T-helper 1 cell treated with Interleukin-12 subunit alpha and Interleukin-12 subunit beta and Interleukin-4 antibody, amounts not matched to agents 30 μg/mL and 1 μg/mL, for 36 hours (primary cell): Measurements from ENCODE around the gene RXRA.

Source experiments
- H3K27ac Mint-ChIP-seq: one replicate; pipeline ENCODE4 v1.8.0; 2021; ENCODE audit warnings: mild to moderate bottlenecking, mixed read lengths
- H3K27me3 Mint-ChIP-seq: one replicate; pipeline ENCODE4 v1.8.0; 2021; ENCODE audit warnings: low read depth, mixed read lengths
- H3K36me3 Mint-ChIP-seq: one replicate; pipeline ENCODE4 v1.8.0; 2021; ENCODE audit warnings: low read depth, mixed read lengths
- H3K4me1 Mint-ChIP-seq: one replicate; pipeline ENCODE4 v1.8.0; 2021; ENCODE audit warnings: low read depth, mixed read lengths
- H3K4me3 Mint-ChIP-seq: one replicate; pipeline ENCODE4 v1.8.0; 2021; ENCODE audit warnings: mild to moderate bottlenecking, moderate library complexity, mixed read lengths
- H3K9me3 Mint-ChIP-seq: one replicate; pipeline ENCODE4 v1.8.0; 2021; ENCODE audit warnings: mixed read lengths

RXRA gene

GRCh38 chr9:134431626-134432025 is 105.4 kb downstream of the RXRA start:
- Mint-ChIP-seq H3K9me3 (no peaks in the 10 kb centered on the region), H3K27ac (no peak overlapping the region), H3K27me3 (no peaks in the 10 kb centered on the region), H3K4me1 (no peaks in the 10 kb centered on the region), H3K4me3 (no peak overlapping the region), H3K36me3 (no peaks in the 10 kb centered on the region)

GRCh38 chr9:134432471-134432870 is 106.2 kb downstream of the RXRA start:
- no peak overlapping the region for H3K27ac Mint-ChIP-seq
- no peaks in the 10 kb centered on the region for H3K27me3 Mint-ChIP-seq
- no peaks in the 10 kb centered on the region for H3K36me3 Mint-ChIP-seq
- H3K4me3 Mint-ChIP-seq: no peak overlapping the region
- H3K9me3 Mint-ChIP-seq: no peaks in the 10 kb centered on the region
- H3K4me1 Mint-ChIP-seq: no peaks in the 10 kb centered on the region

GRCh38 chr9:134433101-134433500 is 106.8 kb downstream of the RXRA start:
- Mint-ChIP-seq H3K4me1 (no peaks in the 10 kb centered on the region), H3K27me3 (no peaks in the 10 kb centered on the region), H3K27ac (no peak overlapping the region), H3K4me3 (no peak overlapping the region), H3K9me3 (no peaks in the 10 kb centered on the region), H3K36me3 (no peaks in the 10 kb centered on the region)

GRCh38 chr9:134433909-134434882 is 107.9 kb downstream of the RXRA start:
- H3K4me3 Mint-ChIP-seq: no peak overlapping the region
- H3K27me3 Mint-ChIP-seq: no peaks in the 10 kb centered on the region
- H3K27ac Mint-ChIP-seq: no peak overlapping the region
- no peaks in the 10 kb centered on the region for H3K36me3 Mint-ChIP-seq
- H3K9me3 Mint-ChIP-seq: no peaks in the 10 kb centered on the region
- no peaks in the 10 kb centered on the region for H3K4me1 Mint-ChIP-seq

GRCh38 chr9:134434894-134435506 is 108.7 kb downstream of the RXRA start:
- Mint-ChIP-seq H3K9me3 (no peaks in the 10 kb centered on the region), H3K4me1 (no peaks in the 10 kb centered on the region), H3K27ac (no peak overlapping the region), H3K4me3 (no peak overlapping the region), H3K27me3 (no peaks in the 10 kb centered on the region), H3K36me3 (no peaks in the 10 kb centered on the region)

GRCh38 chr9:134435550-134436378 is 109.5 kb downstream of the RXRA start:
- no peak overlapping the region for H3K27ac Mint-ChIP-seq
- no peaks in the 10 kb centered on the region for H3K9me3 Mint-ChIP-seq
- H3K27me3 Mint-ChIP-seq: peaks cover 3% of the 10 kb centered on the region
- no peaks in the 10 kb centered on the region for H3K36me3 Mint-ChIP-seq
- no peaks in the 10 kb centered on the region for H3K4me1 Mint-ChIP-seq
- no peak overlapping the region for H3K4me3 Mint-ChIP-seq

- Mint-ChIP-seq H3K27me3 (peaks cover 5% of the 10 kb centered on the region), H3K27ac (no peak overlapping the region), H3K4me1 (no peaks in the 10 kb centered on the region), H3K36me3 (no peaks in the 10 kb centered on the region), H3K9me3 (no peaks in the 10 kb centered on the region), H3K4me3 (no peak overlapping the region)
Measured at GRCh38 chr9:134436379-134436762, 110.1 kb downstream of the RXRA start.

- no peaks in the 10 kb centered on the region for H3K9me3 Mint-ChIP-seq
- H3K27me3 Mint-ChIP-seq: peaks cover 7% of the 10 kb centered on the region
- no peak overlapping the region for H3K4me3 Mint-ChIP-seq
- no peaks in the 10 kb centered on the region for H3K36me3 Mint-ChIP-seq
- no peaks in the 10 kb centered on the region for H3K4me1 Mint-ChIP-seq
- no peak overlapping the region for H3K27ac Mint-ChIP-seq
Measured at GRCh38 chr9:134436911-134437310, 110.7 kb downstream of the RXRA start.

- Mint-ChIP-seq H3K4me3 (no peak overlapping the region), H3K27me3 (peaks cover 7% of the 10 kb centered on the region), H3K9me3 (no peaks in the 10 kb centered on the region), H3K36me3 (no peaks in the 10 kb centered on the region), H3K27ac (no peak overlapping the region), H3K4me1 (no peaks in the 10 kb centered on the region)
Measured at GRCh38 chr9:134437403-134438194, 111.3 kb downstream of the RXRA start.

- H3K36me3 Mint-ChIP-seq: no peaks in the 10 kb centered on the region
- no peak overlapping the region for H3K27ac Mint-ChIP-seq
- no peaks in the 10 kb centered on the region for H3K4me1 Mint-ChIP-seq
- H3K9me3 Mint-ChIP-seq: no peaks in the 10 kb centered on the region
- peaks cover 7% of the 10 kb centered on the region for H3K27me3 Mint-ChIP-seq
- H3K4me3 Mint-ChIP-seq: no peak overlapping the region
Measured at GRCh38 chr9:134438195-134438788, 112.0 kb downstream of the RXRA start.

GRCh38 chr9:134439368-134439784 is 113.1 kb downstream of the RXRA start:
- H3K27ac Mint-ChIP-seq: no peak overlapping the region
- no peak overlapping the region for H3K4me3 Mint-ChIP-seq
- peaks cover 7% of the 10 kb centered on the region for H3K27me3 Mint-ChIP-seq
- H3K36me3 Mint-ChIP-seq: no peaks in the 10 kb centered on the region
- H3K4me1 Mint-ChIP-seq: no peaks in the 10 kb centered on the region
- H3K9me3 Mint-ChIP-seq: no peaks in the 10 kb centered on the region

GRCh38 chr9:134440636-134441226 is 114.5 kb downstream of the RXRA start:
- Mint-ChIP-seq H3K27me3 (peaks cover 7% of the 10 kb centered on the region), H3K4me3 (no peak overlapping the region), H3K36me3 (no peaks in the 10 kb centered on the region), H3K9me3 (peaks cover 6% of the 10 kb centered on the region), H3K27ac (no peak overlapping the region), H3K4me1 (peaks cover 3% of the 10 kb centered on the region)

- Mint-ChIP-seq H3K9me3 (peaks cover 6% of the 10 kb centered on the region), H3K27me3 (peaks cover 7% of the 10 kb centered on the region), H3K4me1 (peaks cover 3% of the 10 kb centered on the region), H3K4me3 (no peak overlapping the region), H3K27ac (no peak overlapping the region), H3K36me3 (no peaks in the 10 kb centered on the region)
Measured at GRCh38 chr9:134441227-134442084, 115.2 kb downstream of the RXRA start.
